GM18868 (cell line): ENCODE data around the gene NUP88.
"Not testable (repeated sequence)": the region's sequence is repeated elsewhere in the genome, so short reads cannot be mapped to it uniquely, and the experiment has no call there.

ENCODE experiments used
- ATAC-seq: cut with Tn5 transposase; IDR thresholded peaks from one replicate; pipeline ENCODE4 v1.9.1; 2021; ENCODE audit warnings: mild to moderate bottlenecking, moderate library complexity; ENCODE audit not compliant: unreplicated experiment

The NUP88 gene

GRCh38 chr17:5419356-5419958, at the start of gene NUP88:
Gene NUP88 (minus strand): TSS chr17:5419662. CDS start chr17:5419650, 12 bp downstream.
- ATAC-seq: peak; percentile 92

GRCh38 chr17:5468075-5468473, 48.6 kb upstream of the NUP88 start:
- no peak for ATAC-seq

DNA sequence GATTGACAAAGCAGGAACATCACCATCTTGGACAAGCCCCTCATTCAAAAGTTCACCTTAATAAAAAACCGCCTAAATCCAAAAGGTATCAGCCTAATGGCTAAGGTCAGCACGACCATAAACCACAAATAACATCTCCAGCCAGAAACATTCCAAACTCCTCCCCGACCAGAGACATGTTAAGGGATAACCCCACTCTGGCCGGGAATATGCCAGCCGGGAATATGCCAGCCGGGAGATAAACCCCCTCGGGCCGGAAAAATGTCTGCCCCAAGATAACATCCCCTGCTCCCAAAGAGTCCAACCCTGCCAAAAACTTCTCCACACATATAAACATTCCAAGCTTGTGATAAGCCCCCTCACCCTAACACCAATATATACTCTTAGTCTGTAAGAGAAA, 48.0 kb upstream of the NUP88 start:
- ATAC-seq: no peak

DNA sequence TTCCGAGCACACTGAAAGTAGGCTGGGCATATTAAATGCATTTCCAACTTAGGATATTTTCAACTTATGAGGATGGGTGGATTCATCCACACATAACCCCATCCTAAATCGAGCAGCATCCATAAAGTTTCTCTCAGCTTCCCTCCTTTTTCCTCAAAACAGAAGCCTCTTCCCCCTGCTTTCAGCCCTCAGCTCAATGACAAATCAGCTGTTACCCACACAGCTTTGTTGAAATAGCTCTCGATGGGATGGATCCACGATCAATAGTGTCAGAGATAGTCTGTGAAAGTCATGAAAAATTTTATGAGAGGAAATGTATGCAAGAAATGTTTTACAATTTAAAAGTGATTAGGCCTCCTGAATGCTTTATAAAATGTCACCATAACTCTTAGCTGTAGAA, 46.8 kb upstream of the NUP88 start:
- no peak for ATAC-seq

GRCh38 chr17:5464717-5465507, 45.5 kb upstream of the NUP88 start:
- ATAC-seq: no peak

GRCh38 chr17:5446786-5447185, 27.3 kb upstream of the NUP88 start:
- no peak for ATAC-seq

DNA sequence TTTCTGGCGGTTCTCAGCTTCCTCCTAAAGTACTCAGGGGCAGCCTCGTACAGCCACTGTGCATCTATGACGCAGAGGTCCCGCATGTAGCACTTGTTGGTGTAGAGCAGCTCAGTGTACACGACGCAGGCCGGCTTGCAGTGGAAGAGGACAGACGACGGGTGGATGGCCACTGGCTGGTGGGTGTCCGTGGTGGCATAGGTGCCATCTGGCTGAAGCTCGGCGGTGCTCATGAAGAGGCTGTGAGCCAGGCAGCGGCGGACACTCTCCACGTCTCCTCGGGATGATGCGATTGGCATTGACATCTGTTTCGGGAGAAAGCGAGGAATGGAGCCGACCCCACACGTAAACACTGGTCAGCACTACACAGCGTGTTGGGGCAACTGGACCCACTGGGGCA, 24.7 kb upstream of the NUP88 start:
- no peak for ATAC-seq

DNA sequence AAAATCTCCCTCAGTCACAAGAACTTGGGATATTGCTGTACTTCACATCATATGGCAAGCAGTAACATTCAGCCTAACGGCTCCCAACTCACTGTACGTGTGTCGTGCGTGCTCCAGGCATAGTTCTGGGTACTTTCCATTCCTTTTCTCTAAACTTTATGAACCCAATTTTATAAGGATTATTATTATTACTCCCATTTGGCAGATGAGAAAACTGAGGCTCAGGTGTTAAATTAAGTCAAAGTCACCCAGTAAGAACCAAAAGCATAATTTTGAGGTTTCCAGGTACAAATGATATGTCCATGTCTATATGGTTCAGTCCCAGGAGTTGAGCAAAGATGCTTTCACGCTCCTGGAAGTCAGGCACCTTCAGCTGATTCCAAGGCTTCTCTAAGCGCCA, 24.3 kb upstream of the NUP88 start:
- no peak for ATAC-seq

GRCh38 chr17:5439446-5439764, 19.9 kb upstream of the NUP88 start:
- ATAC-seq: no peak

GRCh38 chr17:5438716-5439445, 19.4 kb upstream of the NUP88 start, which contains the start of gene C1QBP:
Gene C1QBP (minus strand): TSS chr17:5439155. CDS start chr17:5439073, 82 bp downstream.
- peak; percentile 85 for ATAC-seq

GRCh38 chr17:5437721-5438317, 18.4 kb upstream of the NUP88 start:
- no peak for ATAC-seq

GRCh38 chr17:5435781-5436315, 16.4 kb upstream of the NUP88 start:
- ATAC-seq: not testable (repeated sequence)

- no peak for ATAC-seq
These were observed 15.5 kb upstream of the NUP88 start for GRCh38 chr17:5434984-5435383.

GRCh38 chr17:5431949-5432556, 12.6 kb upstream of the NUP88 start:
- no peak for ATAC-seq

GRCh38 chr17:5431234-5431633, 11.8 kb upstream of the NUP88 start:
- ATAC-seq: not testable (repeated sequence)

- ATAC-seq: no peak
These were observed 11.0 kb upstream of the NUP88 start for GRCh38 chr17:5430413-5430999.

DNA sequence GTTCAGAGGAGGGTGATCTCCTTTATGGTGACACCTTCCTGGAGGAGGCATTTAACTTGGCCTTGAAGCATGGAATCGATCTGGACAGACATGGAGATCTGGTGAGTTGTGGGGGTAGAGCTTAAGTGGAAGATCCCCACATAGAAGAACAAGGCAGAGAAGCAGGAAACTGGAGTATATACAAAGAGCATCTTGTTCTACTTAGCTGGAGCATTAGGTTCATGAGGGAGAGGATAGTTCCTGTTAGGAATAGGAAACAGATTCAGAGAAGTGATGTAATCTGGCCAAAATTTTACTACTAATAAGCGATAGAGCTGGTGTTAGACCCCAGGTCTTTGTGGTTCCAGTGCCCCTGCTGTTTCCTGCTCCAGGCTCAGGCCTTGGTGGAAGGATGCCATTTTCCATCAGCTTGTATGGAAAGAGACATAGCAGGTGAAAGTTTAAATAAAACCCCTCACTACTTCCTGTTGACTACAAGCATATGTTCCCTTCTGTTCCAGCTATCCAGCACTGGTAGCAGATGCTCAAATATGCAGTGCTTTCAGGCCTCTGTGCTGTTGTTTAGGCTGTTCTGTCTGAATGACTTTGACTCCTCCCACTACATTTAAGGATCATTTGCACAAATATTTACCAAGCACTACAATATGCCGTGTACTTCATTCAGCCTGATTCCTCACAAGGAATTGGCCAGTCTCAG, 9.9 kb upstream of the NUP88 start:
- ATAC-seq: no peak

DNA sequence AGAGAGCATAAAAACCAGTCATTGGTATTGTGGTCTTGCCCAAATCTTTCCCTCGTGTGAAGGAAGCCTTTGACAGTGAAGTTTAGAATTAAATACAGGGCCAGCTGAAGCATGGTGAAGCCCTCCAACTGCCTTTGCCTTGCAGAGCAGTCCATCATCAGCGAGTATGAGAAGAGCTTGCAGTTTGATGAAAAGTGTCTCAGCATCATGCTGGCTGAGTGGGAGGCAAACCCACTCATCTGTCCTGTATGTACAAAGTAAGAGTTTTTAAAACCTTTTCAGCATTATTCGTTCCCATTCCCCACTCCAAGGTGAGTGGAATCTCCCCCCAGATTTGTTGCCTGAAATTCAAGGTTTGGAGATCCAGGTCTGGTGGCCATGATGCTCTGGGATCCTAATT, 6.4 kb upstream of the NUP88 start:
- no peak for ATAC-seq

GRCh38 chr17:5424909-5425308, 5.4 kb upstream of the NUP88 start:
- ATAC-seq: no peak

- no peak for ATAC-seq
These were observed 3.0 kb upstream of the NUP88 start for GRCh38 chr17:5422505-5422904.
